HepG2 (cell line): ENCODE measurements around the gene ZFYVE21.

Experiments
- ARNT2 ChIP-seq: sonication (generic); formaldehyde crosslinking; IDR thresholded peaks from 2 replicates; pipeline ENCODE4 v1.8.0; 2022; ENCODE audit warnings: mild to moderate bottlenecking, low read depth, missing genetic modification reagents, moderate library complexity
- ASH2L ChIP-seq: fragments of 300-600, 200-600 bp; sonication (generic); IDR thresholded peaks from 2 replicates; pipeline ENCODE4 v1.7.0; 2017; ENCODE audit warnings: low read depth, mild to moderate bottlenecking, moderate library complexity, mixed read lengths, low read length; ENCODE audit not compliant: insufficient read length
- BCLAF1 ChIP-seq: fragments of 450-650 bp; IDR thresholded peaks from 2 replicates; pipeline ENCODE4 v1.6.1; 2017; ENCODE audit warnings: mild to moderate bottlenecking
- BRCA1 ChIP-seq: sonication (generic); formaldehyde crosslinking; IDR thresholded peaks from 2 replicates; pipeline ENCODE4 v1.4.0; 2020; ENCODE audit warnings: missing genetic modification reagents
- CBX2 ChIP-seq, 2 experiments: fragments of 200-600 bp in 1 of 2; sonication (generic); formaldehyde crosslinking in 1 of 2; IDR thresholded peaks; 2 replicates each; pipeline versions ENCODE4 v1.7.0 to v1.8.1; 2018 to 2022; ENCODE audit warnings: low read depth in 2 of 2, low read length in 1 of 2, mild to moderate bottlenecking in 1 of 2, missing genetic modification reagents in 1 of 2
- ELK4 ChIP-seq: sonication (generic); formaldehyde crosslinking; IDR thresholded peaks from 2 replicates; pipeline ENCODE4 v1.9.0; 2021; ENCODE audit warnings: missing genetic modification reagents, borderline replicate concordance
- HMGXB4 ChIP-seq, 2 experiments: sonication (generic) in 1 of 2; formaldehyde crosslinking in 1 of 2; IDR thresholded peaks; 2 replicates each; pipeline versions ENCODE4 v1.4.0 to v1.6.1; 2018 to 2020; ENCODE audit warnings: missing genetic modification reagents in 2 of 2, borderline replicate concordance in 1 of 2, low read depth in 1 of 2, mild to moderate bottlenecking in 1 of 2, missing biosample characterization in 1 of 2
- MATR3 ChIP-seq: sonication (generic); formaldehyde crosslinking; IDR thresholded peaks from 2 replicates; pipeline ENCODE4 v1.4.0; 2020; ENCODE audit warnings: missing genetic modification reagents
- NR2F2 ChIP-seq: IDR thresholded peaks from 2 replicates; pipeline ENCODE4 v1.6.1; 2012; ENCODE audit warnings: low read depth, inconsistent platforms, borderline replicate concordance
- POLR2A ChIP-seq, 2 experiments: IDR thresholded peaks; 2 replicates each; pipeline ENCODE4 v1.6.1; 2011; ENCODE audit warnings: low read depth in 2 of 2, low read length in 2 of 2, mild to moderate bottlenecking in 1 of 2, moderate library complexity in 1 of 2; ENCODE audit not compliant: insufficient read depth in 1 of 2
- ZNF770 ChIP-seq: sonication (generic); formaldehyde crosslinking; IDR thresholded peaks from 2 replicates; pipeline ENCODE4 v1.5.0; 2020; ENCODE audit warnings: mild to moderate bottlenecking, missing genetic modification reagents
- ZNF841 ChIP-seq: sonication (generic); formaldehyde crosslinking; IDR thresholded peaks from 2 replicates; pipeline ENCODE4 v1.8.1; 2023; ENCODE audit warnings: missing genetic modification reagents, borderline replicate concordance
- TF ChIP-seq, protein P1 (sequence below): IDR thresholded peaks from 2 replicates; pipeline ENCODE4 v1.6.1; 2016

DNA sequence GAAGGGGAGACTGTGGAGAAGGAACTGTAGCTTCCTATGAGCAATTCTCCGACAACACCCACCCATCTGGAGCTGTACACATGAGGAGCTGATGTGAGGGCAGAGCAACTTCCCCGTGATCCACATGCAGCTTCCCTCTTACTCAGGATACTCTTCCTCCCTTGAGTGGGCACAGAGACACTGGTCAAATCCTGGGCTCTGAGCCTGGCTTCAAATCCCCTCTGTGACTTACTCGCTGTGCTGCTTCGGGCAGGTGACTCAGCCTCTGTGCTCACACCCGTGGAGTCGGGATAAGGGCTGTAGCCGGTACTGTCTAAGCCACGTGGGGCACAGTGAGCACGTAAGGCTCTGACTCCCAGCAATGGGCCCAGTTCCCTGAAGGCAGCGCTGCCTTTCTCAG, 31.1 kb downstream of the ZFYVE21 start:
- no peak for TF ChIP-seq ARNT2 (CRISPR knock-in tag)
- no peak for TF ChIP-seq CBX2 (IDR thresholded peaks at IDR 0.05; ENCODE audit: low read depth, low read length)
- no peak for TF ChIP-seq CBX2 (CRISPR knock-in tag; IDR thresholded peaks at IDR 0.05; ENCODE audit: low read depth)
- TF ChIP-seq POLR2A (IDR thresholded peaks at IDR 0.05; ENCODE audit: insufficient read depth in 1 of 2, low read depth in 2 of 2, low read length in 2 of 2): no peak
- no peak for TF ChIP-seq MATR3 (CRISPR knock-in tag)
- no peak for TF ChIP-seq ZNF770
- no peak for TF ChIP-seq ASH2L
- no peak for TF ChIP-seq ZNF841
- no peak for TF ChIP-seq BCLAF1
- no peak for TF ChIP-seq HMGXB4 (CRISPR knock-in tag; IDR thresholded peaks at IDR 0.05; ENCODE audit: borderline replicate concordance in 1 of 2, low read depth in 1 of 2)
- TF ChIP-seq NR2F2: no peak
- TF ChIP-seq BRCA1: no peak
- TF ChIP-seq ELK4 (CRISPR knock-in tag): no peak
- TF ChIP-seq, protein P1, sequence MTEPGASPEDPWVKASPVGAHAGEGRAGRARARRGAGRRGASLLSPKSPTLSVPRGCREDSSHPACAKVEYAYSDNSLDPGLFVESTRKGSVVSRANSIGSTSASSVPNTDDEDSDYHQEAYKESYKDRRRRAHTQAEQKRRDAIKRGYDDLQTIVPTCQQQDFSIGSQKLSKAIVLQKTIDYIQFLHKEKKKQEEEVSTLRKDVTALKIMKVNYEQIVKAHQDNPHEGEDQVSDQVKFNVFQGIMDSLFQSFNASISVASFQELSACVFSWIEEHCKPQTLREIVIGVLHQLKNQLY: no peak
